ENCODE measurements around the gene PRR19. TPM values are rescaled to one million over a fixed set of nuclear protein-coding genes. Genes with fewer than 3 reads are reported as not detected.

The PRR19 gene
- total and polyA plus RNA-seq, 10 of the 15 experiments (the other 5 are each of a cell fraction or from before 2014, with no cell fraction given), result 0.09 to 1.7 (median 0.73) TPM; not detected in 1

DNA sequence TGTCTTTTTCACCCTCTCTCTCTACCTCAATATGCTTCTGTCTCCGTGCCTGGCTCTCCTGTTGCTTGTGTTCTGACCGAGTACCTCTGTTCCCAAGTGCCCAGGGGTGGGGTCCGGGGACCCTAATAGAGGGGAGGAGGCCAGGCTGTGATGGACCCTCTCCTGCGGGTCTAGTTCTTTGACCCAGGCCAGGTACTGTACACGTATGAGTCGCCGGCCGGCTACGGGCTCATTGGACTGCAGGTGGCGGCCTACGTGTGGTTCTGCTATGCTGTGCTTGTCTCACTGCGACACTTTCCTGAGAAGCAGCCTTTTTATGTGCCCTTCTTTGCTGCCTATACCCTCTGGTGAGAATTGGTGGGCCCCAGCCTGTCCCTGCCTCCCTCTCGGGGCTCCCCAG lies 15.6 kb downstream of the PRR19 start:
- ATAC-seq (no peak), FAIRE-seq (no peak), DNase-seq (ENCODE audit: low read depth, low spot score) (no peak)
- Histone ChIP-seq H3K27ac (ENCODE audit: control insufficient read depth, insufficient read depth) (no peak overlapping the region), H2AFZ (ENCODE audit: control insufficient read depth, low read depth, low read length) (peak overlapping the region; percentile 94), H3K79me2 (ENCODE audit: control insufficient read depth, insufficient read depth, low read length) (no peaks in the 10 kb centered on the region), H3K4me2 (ENCODE audit: control insufficient read depth, insufficient read depth) (peak overlapping the region; percentile 89), H3K4me3 (no peak overlapping the region), H3K36me3 (ENCODE audit: control insufficient read depth in 2 of 2, insufficient read depth in 2 of 2, low read length in 1 of 2) (no peaks in the 10 kb centered on the region), H3K9ac (ENCODE audit: control insufficient read depth, insufficient read depth, low read length) (peak overlapping the region; percentile 50; the same call in 1 of the 2 replicates), H4K20me1 (ENCODE audit: control insufficient read depth, insufficient read depth) (no peaks in the 10 kb centered on the region), H3K4me1 (ENCODE audit: control insufficient read depth, insufficient read depth, low read length) (peaks cover 9% of the 10 kb centered on the region), H3K9me3 (replicated peaks; ENCODE audit: control insufficient read depth, insufficient read depth, low read length) (no peaks in the 10 kb centered on the region), H3K27me3 (replicated peaks in 1 of 2; ENCODE audit: control insufficient read depth in 2 of 2, insufficient read depth in 2 of 2, low read length in 1 of 2) (peaks cover 4 to 5% of the 10 kb centered on the region in 2 experiments; a peak in 3 of 4 replicates)
- ChIA-PET SMC1A (ENCODE audit: uncharacterized antibody, unreplicated experiment) (interaction anchor here (1.0 kb wide), 1 partner anchor 13 kb away, joined by 4 read pairs; no protein-coding TSS in a partner anchor), RAD21 (ENCODE audit: unreplicated experiment) (no interaction called here), CTCF (no interaction called here), POLR2A (no interaction called here)
- intact Hi-C loops (cut with micrococcal nuclease; ENCODE audit: unreplicated experiment) (no loop called here), in situ Hi-C loops (cut with MboI) (no loop called here)
- 74% methylated on average over 13 of the region's 13 CpGs for WGBS (ENCODE audit: insufficient coverage, insufficient replicate concordance, low lambda C conversion rate, missing lambda C conversion rate)
- TF ChIP-seq MXI1 (IDR thresholded peaks at IDR 0.05; ENCODE audit: low read depth, low read length) (no peak), TBL1XR1 (IDR thresholded peaks at IDR 0.05; ENCODE audit: low read depth, low read length) (no peak), HDGF (IDR thresholded peaks at IDR 0.05) (no peak), RAD51 (IDR thresholded peaks at IDR 0.05) (no peak), ZBTB11 (CRISPR knock-in tag; IDR thresholded peaks at IDR 0.05) (no peak), LARP7 (IDR thresholded peaks at IDR 0.05) (no peak), ATF7 (IDR thresholded peaks at IDR 0.05; ENCODE audit: low read depth) (no peak), SPI1 (IDR thresholded peaks at IDR 0.05; ENCODE audit: borderline replicate concordance, insufficient read depth, low read depth, low read length) (no peak), ZZZ3 (IDR thresholded peaks at IDR 0.05; ENCODE audit: control insufficient read depth, insufficient read length, low read depth) (no peak), ZNF622 (IDR thresholded peaks at IDR 0.05) (no peak), MEF2B (IDR thresholded peaks at IDR 0.05; ENCODE audit: partially characterized antibody, poor library complexity, severe bottlenecking) (no peak), SP1 (IDR thresholded peaks at IDR 0.05; ENCODE audit: low read depth, low read length) (no peak), WRNIP1 (IDR thresholded peaks at IDR 0.05; ENCODE audit: borderline replicate concordance, low read depth, low read length) (no peak), CHD1 (IDR thresholded peaks at IDR 0.05; ENCODE audit: low read depth, low read length) (no peak)
- BruUV-seq (replicated peaks), result no TSS peak

All from GM12878 (cell line).